Central memory CD8-positive, alpha-beta T cell (primary cell): ENCODE measurements around the gene BMI1.
A peak's percentile ranks its signal among the peaks of the same experiment; 100 is the strongest.

Source experiments
- ATAC-seq: fragments of 150-1000 bp; cut with Tn5 transposase; replicated peaks from 2 replicates; pipeline ENCODE4 v1.10.0; 2022; ENCODE audit warnings: mild to moderate bottlenecking, moderate FRiP score, moderate number of reproducible peaks; ENCODE audit not compliant: poor library complexity, severe bottlenecking; ENCODE audit errors: extremely low read depth
- DNase-seq, 2 donors: peaks; one replicate each; pipeline ENCODE4 v3.0.0; 2021; ENCODE audit warnings: low spot score in 2 of 2
- H3K27ac Mint-ChIP-seq: one replicate; pipeline ENCODE4 v1.8.0; 2022; ENCODE audit warnings: low read depth, mild to moderate bottlenecking, moderate library complexity, mixed read lengths
- H3K27me3 Mint-ChIP-seq: one replicate; pipeline ENCODE4 v1.8.0; 2022; ENCODE audit warnings: mixed read lengths
- H3K36me3 Mint-ChIP-seq: one replicate; pipeline ENCODE4 v1.8.0; 2022; ENCODE audit warnings: mild to moderate bottlenecking, moderate library complexity, mixed read lengths; ENCODE audit not compliant: insufficient read depth
- H3K4me1 Mint-ChIP-seq: one replicate; pipeline ENCODE4 v1.8.0; 2022; ENCODE audit warnings: mixed read lengths
- H3K4me3 Mint-ChIP-seq: one replicate; pipeline ENCODE4 v1.8.0; 2022; ENCODE audit warnings: mild to moderate bottlenecking, moderate library complexity, mixed read lengths
- H3K9me3 Mint-ChIP-seq: one replicate; pipeline ENCODE4 v1.8.0; 2022; ENCODE audit warnings: mixed read lengths

Gene BMI1

DNA sequence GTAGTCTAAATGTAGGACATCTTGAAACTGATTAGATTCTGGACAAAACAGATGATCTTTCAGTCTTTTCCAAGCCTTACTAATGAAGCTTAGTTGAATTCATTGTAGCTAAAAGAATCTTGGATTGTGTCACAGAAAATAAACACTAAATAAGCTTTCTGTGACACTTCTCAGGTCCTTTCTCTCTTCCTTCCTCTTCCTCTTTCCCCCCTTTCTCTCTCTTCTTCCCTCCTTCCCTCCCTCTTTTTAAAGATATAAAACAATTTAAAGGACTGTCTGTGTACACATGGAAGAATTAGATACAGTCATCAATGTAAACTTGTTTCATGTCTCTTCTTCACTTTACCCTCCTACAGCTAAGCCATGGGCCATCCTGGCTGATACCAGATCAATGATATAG is 10.0 kb upstream of the BMI1 start:
- DNase-seq (no peak), ATAC-seq (no peak)
- Mint-ChIP-seq H3K4me3 (no peak overlapping the region), H3K27ac (no peak overlapping the region), H3K9me3 (no peaks in the 10 kb centered on the region), H3K36me3 (peaks cover 2% of the 10 kb centered on the region), H3K4me1 (peaks cover 6% of the 10 kb centered on the region), H3K27me3 (peaks cover 23% of the 10 kb centered on the region)

DNA sequence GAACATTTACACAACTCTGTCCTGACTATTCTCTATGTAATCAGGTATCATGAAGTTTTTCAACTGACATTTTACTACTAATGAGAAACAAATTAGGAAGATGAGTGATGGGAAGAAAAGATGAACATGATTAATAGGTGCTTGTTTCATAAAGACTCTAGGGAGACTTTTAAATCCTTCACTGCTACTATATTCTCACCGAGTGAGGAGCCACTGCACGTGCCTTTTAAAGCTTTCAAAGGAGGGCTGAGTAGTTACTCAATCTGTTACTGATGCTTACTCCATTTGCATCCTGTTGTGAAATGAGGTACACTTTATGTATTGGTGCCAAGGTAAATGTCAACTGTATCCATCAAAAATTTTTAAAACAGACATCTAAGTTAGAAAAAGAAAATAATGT is 6.0 kb upstream of the BMI1 start:
- peak overlapping the region; percentile 94 for H3K4me3 Mint-ChIP-seq
- no peak for ATAC-seq
- DNase-seq = no peak
- H3K9me3 Mint-ChIP-seq = no peaks in the 10 kb centered on the region
- H3K36me3 Mint-ChIP-seq = peaks cover 4% of the 10 kb centered on the region
- H3K27me3 Mint-ChIP-seq = peaks cover 8% of the 10 kb centered on the region
- peaks cover 17% of the 10 kb centered on the region for H3K4me1 Mint-ChIP-seq
- no peak overlapping the region for H3K27ac Mint-ChIP-seq

DNA sequence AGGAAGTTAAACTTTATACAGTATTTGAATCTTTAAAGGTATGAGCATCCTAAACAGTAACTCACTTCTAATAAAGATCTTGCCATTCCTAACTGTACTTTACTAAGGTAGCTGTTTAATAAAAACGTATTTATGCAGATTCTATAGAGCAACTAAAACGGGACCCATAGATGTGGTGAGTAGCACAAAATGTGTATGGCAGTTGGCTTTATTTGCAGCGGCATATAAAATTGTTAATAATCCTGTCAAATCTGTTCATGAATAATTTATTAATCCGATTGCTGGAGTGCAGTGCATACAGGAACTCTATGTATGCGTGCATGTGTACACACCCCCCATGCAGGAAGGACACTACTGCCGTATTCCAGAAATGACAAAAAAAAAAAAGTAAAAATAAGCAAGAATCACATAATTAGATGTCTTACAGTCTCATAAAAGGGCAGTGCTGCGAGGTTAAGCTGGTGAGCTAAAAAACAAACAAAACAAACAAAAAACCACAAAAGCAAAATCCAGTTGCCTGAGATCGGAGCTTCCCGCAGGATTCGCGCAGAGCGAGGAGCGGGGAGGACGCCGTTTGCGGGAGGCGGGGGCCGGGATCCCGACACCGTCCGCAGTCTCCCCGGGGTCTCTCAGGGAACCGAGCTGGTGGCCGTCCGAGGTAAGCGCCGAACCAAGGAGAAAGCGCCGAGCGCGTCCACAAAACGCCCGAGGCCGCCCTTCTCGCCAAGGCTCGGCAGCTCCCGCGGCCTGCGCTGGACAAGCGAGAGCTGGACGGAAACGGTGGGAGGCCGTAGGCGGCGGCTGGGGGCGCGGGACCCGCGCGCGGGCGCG is 5.2 kb upstream of the BMI1 start:
- peaks cover 23% of the 10 kb centered on the region for H3K4me1 Mint-ChIP-seq
- DNase-seq (no peak), ATAC-seq (peak; percentile 7)
- peaks cover 8% of the 10 kb centered on the region for H3K27me3 Mint-ChIP-seq
- peak overlapping the region; percentile 96 for H3K27ac Mint-ChIP-seq
- H3K9me3 Mint-ChIP-seq = no peaks in the 10 kb centered on the region
- peaks cover 8% of the 10 kb centered on the region for H3K36me3 Mint-ChIP-seq
- peak overlapping the region; percentile 94 for H3K4me3 Mint-ChIP-seq

DNA sequence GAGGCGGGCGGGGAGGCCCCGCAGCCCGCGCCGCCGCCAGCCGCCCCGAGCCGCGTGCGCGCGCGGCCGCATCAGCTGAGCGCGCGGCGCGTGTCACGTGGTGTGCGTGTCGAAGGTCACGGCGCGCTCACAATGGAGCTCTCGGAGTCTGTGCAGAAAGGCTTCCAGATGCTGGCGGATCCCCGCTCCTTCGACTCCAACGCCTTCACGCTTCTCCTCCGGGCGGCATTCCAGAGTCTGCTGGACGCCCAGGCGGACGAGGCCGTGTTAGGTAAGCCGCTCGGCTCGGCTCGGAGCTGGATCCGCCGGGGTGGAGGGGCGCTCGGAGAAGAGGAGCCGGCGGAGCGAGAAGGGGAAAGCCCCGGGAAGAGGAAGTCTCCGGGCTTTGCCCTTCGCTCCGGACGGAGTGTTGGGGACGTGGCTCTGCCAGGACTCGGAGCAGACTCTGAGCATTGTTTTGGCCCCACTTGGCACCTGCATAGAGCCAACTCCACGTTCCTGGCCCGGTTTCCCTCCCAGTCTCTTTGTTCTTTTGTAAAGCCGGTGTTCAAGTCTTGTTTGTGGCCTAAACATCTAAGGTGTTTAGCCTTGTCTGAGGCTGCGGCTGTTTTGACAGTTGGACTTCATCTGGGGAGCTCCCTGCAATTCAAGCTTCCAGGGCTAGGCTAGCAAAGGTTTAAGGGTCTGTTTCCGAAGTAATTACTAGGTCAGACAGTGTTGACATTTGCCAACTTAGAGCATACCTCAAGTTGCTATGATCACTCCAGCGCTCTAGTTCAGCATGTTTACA is 4.4 kb upstream of the BMI1 start, which contains the start of gene COMMD3:
Gene COMMD3 (plus strand): TSS at position 103 of the 790 bp plus-strand sequence. CDS start 30 bp downstream, at position 133.
- H3K4me3 Mint-ChIP-seq = peak within 1 kb of the TSS; percentile 94
- no peaks in the 10 kb centered on the region for H3K9me3 Mint-ChIP-seq
- H3K27me3 Mint-ChIP-seq = peaks cover 2% of the 10 kb centered on the region
- H3K27ac Mint-ChIP-seq = peak within 1 kb of the TSS; percentile 96
- peaks cover 11% of the 10 kb centered on the region for H3K36me3 Mint-ChIP-seq
- peak; percentile 61 to 66 for DNase-seq
- ATAC-seq = peak; percentile 72
- H3K4me1 Mint-ChIP-seq = peaks cover 23% of the 10 kb centered on the region

DNA sequence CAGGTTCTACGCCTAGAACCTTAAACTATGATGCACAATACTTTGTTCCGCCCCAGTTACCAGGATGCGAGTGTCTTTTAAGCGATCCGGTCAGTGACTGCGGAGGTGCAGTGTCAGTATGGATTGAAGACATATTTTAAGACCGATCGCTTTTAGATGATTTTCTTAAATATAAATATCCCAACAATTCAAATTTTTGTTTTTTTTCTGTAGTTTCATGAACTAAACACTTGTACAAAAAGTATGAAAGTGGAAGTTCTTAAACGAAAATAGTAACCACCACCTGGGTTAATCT is 3.9 kb upstream of the BMI1 start:
- no peaks in the 10 kb centered on the region for H3K9me3 Mint-ChIP-seq
- DNase-seq (no peak), ATAC-seq (no peak)
- peak overlapping the region; percentile 96 for H3K27ac Mint-ChIP-seq
- H3K27me3 Mint-ChIP-seq = no peaks in the 10 kb centered on the region
- peak overlapping the region; percentile 94 for H3K4me3 Mint-ChIP-seq
- peaks cover 13% of the 10 kb centered on the region for H3K36me3 Mint-ChIP-seq
- H3K4me1 Mint-ChIP-seq = peaks cover 23% of the 10 kb centered on the region

DNA sequence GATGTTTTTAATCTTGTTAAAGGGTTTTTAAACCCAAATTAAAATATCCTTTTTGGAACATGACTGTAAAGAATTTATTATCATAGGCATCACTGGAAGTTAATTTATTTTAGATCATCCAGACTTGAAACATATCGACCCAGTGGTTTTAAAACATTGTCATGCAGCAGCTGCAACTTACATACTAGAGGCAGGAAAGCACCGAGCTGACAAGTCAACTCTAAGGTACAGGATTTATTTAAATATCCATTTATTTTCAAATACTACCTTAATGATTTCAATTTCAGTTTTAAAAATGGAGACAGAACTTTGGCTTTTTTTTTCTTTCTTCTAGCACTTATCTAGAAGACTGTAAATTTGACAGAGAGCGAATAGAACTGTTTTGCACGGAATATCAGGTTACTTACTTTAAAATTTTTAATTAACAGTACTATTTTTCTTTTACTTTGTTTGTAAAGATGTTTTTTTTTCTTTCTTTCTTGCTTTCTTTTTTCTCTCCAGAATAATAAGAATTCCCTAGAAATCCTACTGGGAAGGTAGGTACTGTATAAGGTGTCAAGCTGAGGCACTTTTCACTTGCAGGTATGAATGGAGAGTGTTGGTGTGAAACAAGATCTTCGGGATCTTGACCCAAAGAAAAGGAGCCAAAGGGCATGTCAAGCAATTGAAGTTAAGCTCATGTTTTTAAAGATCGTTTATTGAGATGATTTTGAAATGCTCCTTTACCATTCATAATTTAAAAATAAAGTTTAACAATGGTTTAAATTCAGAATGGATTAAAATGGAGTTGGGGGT is 2.9 kb upstream of the BMI1 start:
- Mint-ChIP-seq H3K27me3 (no peaks in the 10 kb centered on the region), H3K4me3 (peak overlapping the region; percentile 94), H3K36me3 (peaks cover 19% of the 10 kb centered on the region), H3K9me3 (no peaks in the 10 kb centered on the region), H3K4me1 (peaks cover 31% of the 10 kb centered on the region), H3K27ac (no peak overlapping the region)
- DNase-seq (no peak), ATAC-seq (no peak)

DNA sequence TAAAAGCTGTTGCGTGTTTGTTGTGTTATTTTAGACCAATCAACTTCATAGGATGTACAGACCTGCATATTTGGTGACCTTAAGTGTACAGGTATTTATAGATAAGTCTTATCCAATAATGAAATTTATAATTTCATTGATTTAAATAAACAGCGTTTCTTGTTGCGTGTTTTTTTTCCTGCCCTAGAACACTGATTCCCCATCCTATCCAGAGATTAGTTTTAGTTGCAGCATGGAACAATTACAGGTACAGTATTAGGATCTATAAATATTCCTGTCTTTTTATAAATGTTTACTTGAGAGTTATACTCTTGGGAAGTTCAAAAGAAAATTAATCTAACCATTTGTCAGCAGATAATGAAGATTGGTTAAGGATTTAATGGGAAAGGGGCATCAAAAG is 2.1 kb upstream of the BMI1 start:
- H3K4me3 Mint-ChIP-seq = no peak overlapping the region
- H3K27ac Mint-ChIP-seq = no peak overlapping the region
- peaks cover 20% of the 10 kb centered on the region for H3K36me3 Mint-ChIP-seq
- no peaks in the 10 kb centered on the region for H3K27me3 Mint-ChIP-seq
- DNase-seq (no peak), ATAC-seq (no peak)
- no peaks in the 10 kb centered on the region for H3K9me3 Mint-ChIP-seq
- H3K4me1 Mint-ChIP-seq = peaks cover 37% of the 10 kb centered on the region

DNA sequence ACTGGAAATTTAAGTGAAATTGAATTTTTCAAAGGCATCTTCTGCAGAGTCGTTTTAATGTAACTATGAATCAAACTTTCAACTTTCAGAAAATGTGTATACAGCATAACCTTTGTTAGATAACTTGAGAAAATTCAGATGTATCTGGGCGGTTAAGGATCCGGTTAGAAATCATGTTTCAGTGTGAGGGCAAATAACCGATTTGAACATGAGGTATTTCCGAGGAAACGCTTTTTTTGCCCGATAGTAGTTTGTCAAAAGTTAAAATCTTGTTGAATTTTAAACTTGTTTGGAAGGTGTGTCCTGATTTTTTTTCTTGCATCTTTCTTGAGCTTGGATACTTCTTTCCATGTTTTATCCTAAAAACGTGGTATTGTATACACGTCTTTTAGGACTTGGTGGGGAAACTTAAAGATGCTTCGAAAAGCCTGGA is 1.3 kb upstream of the BMI1 start:
- Mint-ChIP-seq H3K4me3 (peak overlapping the region; percentile 86), H3K27ac (peak overlapping the region; percentile 86), H3K27me3 (no peaks in the 10 kb centered on the region), H3K9me3 (no peaks in the 10 kb centered on the region), H3K4me1 (peaks cover 45% of the 10 kb centered on the region), H3K36me3 (peaks cover 22% of the 10 kb centered on the region)
- ATAC-seq (no peak), DNase-seq (no peak)

DNA sequence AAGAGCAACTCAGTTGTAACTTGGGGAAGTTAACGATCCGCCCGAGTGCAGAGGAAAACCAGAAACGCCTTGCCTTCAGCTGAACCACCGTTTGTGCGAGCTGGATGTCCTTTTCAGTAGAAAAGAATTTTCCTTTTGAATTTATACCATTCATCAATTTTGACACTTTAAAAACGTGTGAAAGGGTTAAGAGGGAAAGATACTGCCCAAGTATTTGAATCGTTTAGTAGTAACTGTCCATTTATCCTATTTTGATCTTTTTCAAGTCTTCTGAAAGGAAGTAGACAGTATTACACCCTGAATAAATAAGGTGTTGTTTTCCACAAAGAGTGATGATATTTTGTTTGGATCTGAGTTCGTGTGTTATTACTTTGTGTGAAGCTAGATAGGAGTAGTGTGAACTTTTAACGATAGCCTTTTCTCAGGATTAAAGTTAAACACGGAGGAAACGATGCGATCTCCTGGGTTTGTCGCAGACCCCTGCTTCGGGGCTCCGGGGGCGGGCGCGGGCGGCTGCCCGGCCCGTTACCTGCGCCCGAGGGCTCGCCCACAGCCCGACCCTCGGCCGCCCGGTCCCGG is 830 bp upstream of the BMI1 start:
- no peak for ATAC-seq
- no peak for DNase-seq
- Mint-ChIP-seq H3K4me1 (peaks cover 50% of the 10 kb centered on the region), H3K27me3 (no peaks in the 10 kb centered on the region), H3K27ac (peak overlapping the region; percentile 86), H3K36me3 (peaks cover 26% of the 10 kb centered on the region), H3K4me3 (peak overlapping the region; percentile 86), H3K9me3 (no peaks in the 10 kb centered on the region)

DNA sequence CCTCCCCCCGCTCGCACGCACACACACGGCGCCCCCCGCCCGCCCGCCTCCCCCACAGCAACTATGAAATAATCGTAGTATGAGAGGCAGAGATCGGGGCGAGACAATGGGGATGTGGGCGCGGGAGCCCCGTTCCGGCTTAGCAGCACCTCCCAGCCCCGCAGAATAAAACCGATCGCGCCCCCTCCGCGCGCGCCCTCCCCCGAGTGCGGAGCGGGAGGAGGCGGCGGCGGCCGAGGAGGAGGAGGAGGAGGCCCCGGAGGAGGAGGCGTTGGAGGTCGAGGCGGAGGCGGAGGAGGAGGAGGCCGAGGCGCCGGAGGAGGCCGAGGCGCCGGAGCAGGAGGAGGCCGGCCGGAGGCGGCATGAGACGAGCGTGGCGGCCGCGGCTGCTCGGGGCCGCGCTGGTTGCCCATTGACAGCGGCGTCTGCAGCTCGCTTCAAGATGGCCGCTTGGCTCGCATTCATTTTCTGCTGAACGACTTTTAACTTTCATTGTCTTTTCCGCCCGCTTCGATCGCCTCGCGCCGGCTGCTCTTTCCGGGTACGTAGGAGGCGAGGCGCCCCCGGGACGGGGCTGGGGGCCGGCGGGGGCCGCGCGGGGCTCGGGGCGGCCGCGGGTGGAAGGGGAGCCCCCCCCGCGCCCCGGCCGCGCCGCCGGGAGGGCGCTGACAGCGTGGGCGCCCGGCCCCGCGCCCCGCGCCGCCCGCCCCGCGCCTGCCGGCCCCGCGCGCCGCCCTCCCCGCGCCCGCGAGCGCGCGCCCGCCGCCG is 441 bp downstream of the BMI1 start:
- no peak for DNase-seq
- Mint-ChIP-seq H3K4me1 (peaks cover 45% of the 10 kb centered on the region), H3K36me3 (peaks cover 29% of the 10 kb centered on the region), H3K27ac (peak overlapping the region; percentile 84), H3K4me3 (peak overlapping the region; percentile 84), H3K9me3 (no peaks in the 10 kb centered on the region), H3K27me3 (no peaks in the 10 kb centered on the region)
- peak; percentile 37 for ATAC-seq

DNA sequence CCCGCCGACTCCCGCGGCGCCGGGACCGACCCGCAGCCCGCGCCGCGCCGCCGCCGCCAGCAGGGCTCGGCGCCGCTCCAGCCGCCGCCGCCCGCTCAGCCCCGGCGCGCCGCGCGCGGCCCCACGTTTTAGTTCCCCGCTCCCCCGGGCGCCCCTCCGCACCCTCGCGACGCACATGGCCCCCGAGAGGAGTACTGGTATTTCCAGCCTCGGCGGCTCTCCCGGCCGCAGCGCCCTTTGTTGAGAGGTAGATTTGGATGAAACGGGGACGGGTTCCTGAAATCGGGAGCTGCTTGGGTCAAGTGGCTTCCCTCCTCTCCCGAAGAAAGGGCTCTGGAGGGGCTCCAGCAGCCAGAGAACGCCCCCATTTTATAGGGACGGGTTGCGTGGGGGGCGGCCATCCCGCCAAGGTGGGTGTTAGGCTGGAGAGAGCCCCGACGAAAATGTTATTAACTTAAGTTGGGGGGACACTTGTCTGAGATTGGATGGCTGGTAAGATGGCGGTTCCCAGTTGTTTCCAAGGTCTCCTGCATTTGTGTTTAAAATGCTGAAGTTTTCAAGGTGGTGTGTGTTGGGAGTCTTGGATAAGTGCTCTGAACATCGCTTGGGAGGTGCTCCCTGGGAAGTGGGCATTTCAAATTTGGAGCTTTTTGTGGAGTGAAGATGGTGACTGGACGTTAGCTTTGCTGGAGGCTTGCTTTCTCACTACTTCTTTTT is 1.2 kb downstream of the BMI1 start:
- Mint-ChIP-seq H3K27me3 (no peaks in the 10 kb centered on the region), H3K27ac (peak overlapping the region; percentile 84), H3K4me1 (peaks cover 40% of the 10 kb centered on the region), H3K36me3 (peaks cover 31% of the 10 kb centered on the region), H3K4me3 (peak overlapping the region; percentile 84), H3K9me3 (no peaks in the 10 kb centered on the region)
- ATAC-seq = no peak
- no peak for DNase-seq
